Hematopoietic multipotent progenitor cell treated with erythropoietin and hydrocortisone succinate and interleukin-3 and kit ligand, for 8 days (in vitro differentiated cells): Measurements from ENCODE around the gene VWA5A.

Experiments
- DNase-seq: peaks from one replicate; pipeline ENCODE4 v3.0.0-alpha.2; 2015

VWA5A gene

GRCh38 chr11:124114942-124115781 lies at the start of gene VWA5A:
TSS of gene VWA5A (plus strand) at chr11:124115450. CDS start at chr11:124117512, 2,062 bp downstream.
- DNase-seq = peak; percentile 83

- DNase-seq = no peak
These were observed 46.6 kb upstream of the VWA5A start for GRCh38 chr11:124068601-124069110.

- DNase-seq = peak; percentile 88
These were observed 45.5 kb upstream of the VWA5A start for GRCh38 chr11:124069429-124070401.

- DNase-seq = peak; percentile 89
These were observed 44.2 kb upstream of the VWA5A start for GRCh38 chr11:124070915-124071622.

GRCh38 chr11:124071623-124071948 lies 43.7 kb upstream of the VWA5A start:
- DNase-seq = no peak

GRCh38 chr11:124072147-124072546 lies 43.1 kb upstream of the VWA5A start:
- DNase-seq = no peak

- DNase-seq = no peak
These were observed 40.7 kb upstream of the VWA5A start for GRCh38 chr11:124074554-124074953.

- DNase-seq = no peak
These were observed 39.8 kb upstream of the VWA5A start for GRCh38 chr11:124075492-124075840.

GRCh38 chr11:124075841-124076651 lies 39.2 kb upstream of the VWA5A start:
- DNase-seq = peak; percentile 57

- no peak for DNase-seq
These were observed 38.0 kb upstream of the VWA5A start for GRCh38 chr11:124077266-124077665.

GRCh38 chr11:124078591-124078990 lies 36.7 kb upstream of the VWA5A start:
- DNase-seq = no peak

- DNase-seq = peak; percentile 93
These were observed 35.5 kb upstream of the VWA5A start for GRCh38 chr11:124079631-124080326.

GRCh38 chr11:124080327-124081001 lies 34.8 kb upstream of the VWA5A start:
- DNase-seq = peak; percentile 54

- DNase-seq = no peak
These were observed 33.8 kb upstream of the VWA5A start for GRCh38 chr11:124081483-124081882.

GRCh38 chr11:124082371-124082770 lies 32.9 kb upstream of the VWA5A start:
- DNase-seq = no peak

- no peak for DNase-seq
These were observed 29.7 kb upstream of the VWA5A start for GRCh38 chr11:124085583-124085982.

GRCh38 chr11:124085997-124086846 lies 29.0 kb upstream of the VWA5A start:
- no peak for DNase-seq

GRCh38 chr11:124090996-124091395 lies 24.3 kb upstream of the VWA5A start:
- DNase-seq = no peak

- DNase-seq = no peak
These were observed 21.9 kb upstream of the VWA5A start for GRCh38 chr11:124093330-124093729.

- no peak for DNase-seq
These were observed 20.5 kb upstream of the VWA5A start for GRCh38 chr11:124094731-124095130.
